KBM-7 (cell line): Measurements from ENCODE around the gene ETS1.

Experiments used
- DNase-seq: peaks from one replicate; pipeline ENCODE4 v3.0.0-alpha.2; 2015
- in situ Hi-C: fragments of 300-500 bp; cut with MboI; formaldehyde crosslinking; loops from 2 replicates; pipeline ENCODE4 v1.14.3; 2020; ENCODE audit warnings: low sequenced_read_pairs, low pct_unique_long_range_greater_than_20kb, mixed read lengths

The ETS1 gene

GRCh38 chr11:128527046-128527445 is 60.3 kb downstream of the ETS1 start:
- DNase-seq: no peak
- in situ Hi-C loops: no loop called here

- DNase-seq: no peak
- in situ Hi-C loops: no loop called here
Observed at GRCh38 chr11:128525411-128526243, 61.7 kb downstream of the ETS1 start.

GRCh38 chr11:128524172-128524571 is 63.2 kb downstream of the ETS1 start:
- in situ Hi-C loops: no loop called here
- DNase-seq: no peak

GRCh38 chr11:128523641-128524040 is 63.7 kb downstream of the ETS1 start:
- in situ Hi-C loops: no loop called here
- no peak for DNase-seq

- in situ Hi-C loops: no loop called here
- no peak for DNase-seq
Observed at GRCh38 chr11:128522943-128523518, 64.3 kb downstream of the ETS1 start.

- in situ Hi-C loops: no loop called here
- peak; percentile 73 for DNase-seq
Observed at GRCh38 chr11:128522055-128522942, 65.1 kb downstream of the ETS1 start.

GRCh38 chr11:128521682-128522054 is 65.7 kb downstream of the ETS1 start:
- in situ Hi-C loops: no loop called here
- no peak for DNase-seq

- no peak for DNase-seq
Observed at GRCh38 chr11:128520888-128521681, 66.3 kb downstream of the ETS1 start.

GRCh38 chr11:128520206-128520887 is 67.0 kb downstream of the ETS1 start:
- no peak for DNase-seq
- in situ Hi-C loops: no loop called here

More at GRCh38 chr11:128520888-128521681, 66.3 kb downstream of the ETS1 start:
- in situ Hi-C loops: no loop called here

GRCh38 chr11:128519338-128519737 is 68.0 kb downstream of the ETS1 start:
- in situ Hi-C loops: no loop called here
- DNase-seq: no peak

GRCh38 chr11:128518493-128519207 is 68.7 kb downstream of the ETS1 start:
- DNase-seq: no peak
- in situ Hi-C loops: no loop called here

- in situ Hi-C loops: no loop called here
Observed at GRCh38 chr11:128517451-128518230, 69.7 kb downstream of the ETS1 start.

GRCh38 chr11:128516886-128517285 is 70.5 kb downstream of the ETS1 start:
- in situ Hi-C loops: no loop called here
- DNase-seq: no peak

More at GRCh38 chr11:128517451-128518230, 69.7 kb downstream of the ETS1 start:
- no peak for DNase-seq

GRCh38 chr11:128515826-128516778 is 71.3 kb downstream of the ETS1 start:
- DNase-seq: no peak
- in situ Hi-C loops: no loop called here

GRCh38 chr11:128515086-128515485 is 72.3 kb downstream of the ETS1 start:
- in situ Hi-C loops: no loop called here

More at GRCh38 chr11:128515086-128515485, 72.3 kb downstream of the ETS1 start:
- no peak for DNase-seq
